Endothelial cell (in vitro differentiated cells): Measurements from ENCODE around the gene SYNPO. TPM values are rescaled to one million over a fixed set of nuclear protein-coding genes. Genes with fewer than 3 reads are reported as not detected.

Experiments
- DNase-seq: peaks from one replicate; pipeline ENCODE4 v3.0.0; 2021; ENCODE audit warnings: low spot score
- H3K27ac Mint-ChIP-seq: one replicate; pipeline ENCODE4 v1.8.0; 2021; ENCODE audit warnings: mixed read lengths, inconsistent platforms; ENCODE audit not compliant: unreplicated experiment
- H3K27me3 Mint-ChIP-seq: one replicate; pipeline ENCODE4 v1.8.0; 2021; ENCODE audit warnings: mild to moderate bottlenecking, moderate library complexity, mixed read lengths, inconsistent platforms; ENCODE audit not compliant: unreplicated experiment
- H3K36me3 Mint-ChIP-seq: one replicate; pipeline ENCODE4 v1.8.0; 2021; ENCODE audit warnings: mild to moderate bottlenecking, low read depth, mixed read lengths, inconsistent platforms; ENCODE audit not compliant: unreplicated experiment
- H3K4me1 Mint-ChIP-seq: one replicate; pipeline ENCODE4 v1.8.0; 2021; ENCODE audit warnings: mild to moderate bottlenecking, mixed read lengths, inconsistent platforms; ENCODE audit not compliant: unreplicated experiment
- H3K4me3 Mint-ChIP-seq: one replicate; pipeline ENCODE4 v1.8.0; 2021; ENCODE audit warnings: mild to moderate bottlenecking, mixed read lengths, inconsistent platforms; ENCODE audit not compliant: unreplicated experiment
- H3K9me3 Mint-ChIP-seq: one replicate; pipeline ENCODE4 v1.8.0; 2021; ENCODE audit warnings: mixed read lengths, inconsistent platforms; ENCODE audit not compliant: unreplicated experiment
- total RNA-seq: library from RNA; stranded (reverse); fragmentation: NEBNext Ultra II Directional; extraction: Animal tissue kit (Norgen Biotek cat#: 25700); gene quantifications from one replicate; pipeline ENCODE4 v1.2.1, GENCODE V29; 2021; ENCODE audit not compliant: unreplicated experiment
- TF ChIP-seq, protein P1 (sequence below): fragments of 200-600 bp; sonication (generic); IDR thresholded peaks from one replicate; pipeline ENCODE4 v1.5.0; 2021; ENCODE audit warnings: antibody characterized with exemption; ENCODE audit not compliant: unreplicated experiment

Gene SYNPO
- total RNA-seq, 1 donor from 2014 or later = 94.3 TPM

- TF ChIP-seq, protein P1, sequence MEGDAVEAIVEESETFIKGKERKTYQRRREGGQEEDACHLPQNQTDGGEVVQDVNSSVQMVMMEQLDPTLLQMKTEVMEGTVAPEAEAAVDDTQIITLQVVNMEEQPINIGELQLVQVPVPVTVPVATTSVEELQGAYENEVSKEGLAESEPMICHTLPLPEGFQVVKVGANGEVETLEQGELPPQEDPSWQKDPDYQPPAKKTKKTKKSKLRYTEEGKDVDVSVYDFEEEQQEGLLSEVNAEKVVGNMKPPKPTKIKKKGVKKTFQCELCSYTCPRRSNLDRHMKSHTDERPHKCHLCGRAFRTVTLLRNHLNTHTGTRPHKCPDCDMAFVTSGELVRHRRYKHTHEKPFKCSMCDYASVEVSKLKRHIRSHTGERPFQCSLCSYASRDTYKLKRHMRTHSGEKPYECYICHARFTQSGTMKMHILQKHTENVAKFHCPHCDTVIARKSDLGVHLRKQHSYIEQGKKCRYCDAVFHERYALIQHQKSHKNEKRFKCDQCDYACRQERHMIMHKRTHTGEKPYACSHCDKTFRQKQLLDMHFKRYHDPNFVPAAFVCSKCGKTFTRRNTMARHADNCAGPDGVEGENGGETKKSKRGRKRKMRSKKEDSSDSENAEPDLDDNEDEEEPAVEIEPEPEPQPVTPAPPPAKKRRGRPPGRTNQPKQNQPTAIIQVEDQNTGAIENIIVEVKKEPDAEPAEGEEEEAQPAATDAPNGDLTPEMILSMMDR = no peak
- H3K36me3 Mint-ChIP-seq = no peaks in the 10 kb centered on the region
- H3K27ac Mint-ChIP-seq = no peak overlapping the region
- no peak for DNase-seq
- H3K4me3 Mint-ChIP-seq = no peak overlapping the region
- peaks cover 2% of the 10 kb centered on the region for H3K27me3 Mint-ChIP-seq
- no peaks in the 10 kb centered on the region for H3K9me3 Mint-ChIP-seq
- H3K4me1 Mint-ChIP-seq = peaks cover 33% of the 10 kb centered on the region
These were observed 34.0 kb upstream of the SYNPO start for GRCh38 chr5:150606476-150606875.

DNA sequence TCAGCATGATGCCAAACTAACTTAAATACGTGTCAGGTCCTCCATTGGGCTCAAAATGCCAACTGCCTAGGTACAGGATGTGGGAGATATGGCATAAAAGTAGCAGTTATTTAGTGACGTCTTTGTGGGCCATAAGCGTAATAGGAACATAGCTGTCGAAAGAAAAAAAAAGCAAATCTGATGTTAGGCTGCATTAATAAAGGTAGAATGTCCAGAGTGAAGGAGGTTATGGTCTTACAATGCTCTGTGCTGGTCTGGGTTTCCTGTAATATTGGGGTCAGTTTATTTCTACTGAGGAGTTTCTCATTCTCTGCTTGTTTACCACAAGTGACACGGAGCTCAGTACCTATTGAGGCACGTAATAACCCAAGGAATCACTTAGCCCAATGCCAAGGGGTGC, 33.4 kb upstream of the SYNPO start:
- DNase-seq = no peak
- TF ChIP-seq, protein P1 = no peak
- H3K9me3 Mint-ChIP-seq = no peaks in the 10 kb centered on the region
- H3K27ac Mint-ChIP-seq = no peak overlapping the region
- peaks cover under 1% of the 10 kb centered on the region for H3K36me3 Mint-ChIP-seq
- H3K27me3 Mint-ChIP-seq = peaks cover 2% of the 10 kb centered on the region
- no peak overlapping the region for H3K4me3 Mint-ChIP-seq
- H3K4me1 Mint-ChIP-seq = peaks cover 33% of the 10 kb centered on the region

DNA sequence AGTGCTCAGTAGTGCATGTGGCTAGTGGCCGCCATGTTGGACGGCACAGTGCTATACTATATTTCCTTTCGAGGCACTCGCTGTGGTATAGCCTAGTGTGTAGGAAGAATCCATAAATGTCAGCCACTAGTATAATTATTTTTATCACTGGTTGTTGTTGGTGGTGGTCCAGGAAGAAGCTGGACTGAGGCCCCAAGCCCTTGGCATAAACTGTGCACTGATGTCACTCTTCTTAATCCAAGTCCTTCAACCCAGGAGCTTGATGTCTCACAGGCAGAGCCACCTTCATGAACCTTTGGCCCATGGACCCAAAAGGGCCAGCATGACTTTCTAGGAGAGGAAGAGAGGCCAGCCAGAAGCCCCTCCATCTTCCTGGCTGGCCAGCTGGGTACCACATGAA, 32.5 kb upstream of the SYNPO start:
- Mint-ChIP-seq H3K36me3 (peaks cover 4% of the 10 kb centered on the region), H3K27me3 (peaks cover 2% of the 10 kb centered on the region)
- TF ChIP-seq, protein P1 = no peak

GRCh38 chr5:150608991-150609390, 31.5 kb upstream of the SYNPO start:
- H3K9me3 Mint-ChIP-seq = no peaks in the 10 kb centered on the region
- no peak for DNase-seq
- H3K27me3 Mint-ChIP-seq = peaks cover 2% of the 10 kb centered on the region
- H3K4me1 Mint-ChIP-seq = peaks cover 32% of the 10 kb centered on the region
- TF ChIP-seq, protein P1 = no peak
- no peak overlapping the region for H3K4me3 Mint-ChIP-seq
- no peak overlapping the region for H3K27ac Mint-ChIP-seq
- peaks cover 4% of the 10 kb centered on the region for H3K36me3 Mint-ChIP-seq

More for the DNA sequence above, 32.5 kb upstream of the SYNPO start:
- Mint-ChIP-seq H3K4me3 (no peak overlapping the region), H3K9me3 (no peaks in the 10 kb centered on the region), H3K27ac (no peak overlapping the region), H3K4me1 (peaks cover 32% of the 10 kb centered on the region)
- no peak for DNase-seq

DNA sequence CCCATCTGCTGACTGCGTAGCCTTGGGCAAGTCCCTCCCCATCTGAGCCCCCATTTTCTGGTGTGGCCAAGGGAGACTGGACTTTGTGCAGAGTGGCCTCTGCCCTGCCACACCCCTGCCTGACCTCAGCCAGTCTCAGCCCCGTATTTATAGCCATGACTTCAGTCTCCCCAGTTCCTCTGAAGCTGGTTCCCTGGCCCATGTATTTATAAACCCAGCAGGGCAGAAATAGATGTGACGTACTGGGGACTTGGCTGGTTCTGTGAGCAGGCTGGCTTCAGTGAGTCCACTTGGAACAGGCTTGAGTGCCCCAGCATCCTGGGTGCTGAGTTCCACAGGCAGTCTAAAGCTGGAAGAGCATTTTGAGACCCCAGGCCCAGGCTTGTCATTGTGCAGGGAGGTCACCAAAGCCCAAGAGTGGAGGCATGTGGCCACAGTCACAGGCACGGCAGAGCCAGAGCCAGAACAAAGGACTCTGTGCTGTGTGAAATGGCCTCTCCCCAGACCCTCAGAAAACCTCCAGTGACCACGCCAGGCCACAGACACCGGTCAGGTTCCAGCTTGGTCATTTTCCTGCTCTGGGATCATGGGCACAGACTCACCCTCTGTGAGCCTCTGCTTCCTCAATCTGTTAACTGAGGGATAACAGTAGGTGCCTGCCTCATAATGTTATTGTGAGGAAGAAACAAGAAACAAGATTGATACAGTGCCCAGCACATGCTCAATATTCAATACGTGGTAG, 30.4 kb upstream of the SYNPO start:
- peaks cover 2% of the 10 kb centered on the region for H3K27me3 Mint-ChIP-seq
- peaks cover 4% of the 10 kb centered on the region for H3K36me3 Mint-ChIP-seq
- TF ChIP-seq, protein P1 = no peak
- H3K27ac Mint-ChIP-seq = no peak overlapping the region
- DNase-seq = no peak
- H3K9me3 Mint-ChIP-seq = no peaks in the 10 kb centered on the region
- peaks cover 24% of the 10 kb centered on the region for H3K4me1 Mint-ChIP-seq
- H3K4me3 Mint-ChIP-seq = no peak overlapping the region
